DND-41 (cell line): Measurements from ENCODE around the gene RABGAP1.

ENCODE experiments used
- EZH2 ChIP-seq: IDR thresholded peaks from 3 replicates; pipeline ENCODE4 v1.6.1; 2012; ENCODE audit warnings: borderline replicate concordance, low read depth, mild to moderate bottlenecking, moderate library complexity, low read length, inconsistent platforms; ENCODE audit not compliant: severe bottlenecking
- TF ChIP-seq, protein P1 (sequence below): IDR thresholded peaks from 2 replicates; pipeline ENCODE4 v1.5.1; 2012; ENCODE audit warnings: borderline replicate concordance, low read length, moderate library complexity, mild to moderate bottlenecking; ENCODE audit not compliant: poor library complexity, severe bottlenecking; ENCODE audit errors: extremely low read depth

DNA sequence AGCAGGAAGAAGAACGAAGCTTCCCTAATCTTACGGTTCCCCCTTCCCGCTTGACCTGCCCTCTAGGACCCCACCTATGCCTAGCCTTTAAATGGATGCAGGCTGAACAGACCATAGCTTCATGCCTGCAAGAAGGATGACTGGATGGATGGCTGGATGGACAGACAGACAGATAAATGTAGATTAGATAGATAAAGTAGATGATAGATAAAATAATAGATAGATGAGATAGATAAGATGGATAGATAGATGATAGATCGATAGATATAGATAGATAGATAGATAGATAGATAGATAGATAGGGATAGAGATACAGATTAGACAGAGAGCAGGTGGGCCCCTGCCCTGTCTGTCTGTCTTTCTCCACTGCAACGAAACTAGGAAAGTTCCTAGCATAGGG is 164.7 kb downstream of the RABGAP1 start:
- TF ChIP-seq, protein P1, sequence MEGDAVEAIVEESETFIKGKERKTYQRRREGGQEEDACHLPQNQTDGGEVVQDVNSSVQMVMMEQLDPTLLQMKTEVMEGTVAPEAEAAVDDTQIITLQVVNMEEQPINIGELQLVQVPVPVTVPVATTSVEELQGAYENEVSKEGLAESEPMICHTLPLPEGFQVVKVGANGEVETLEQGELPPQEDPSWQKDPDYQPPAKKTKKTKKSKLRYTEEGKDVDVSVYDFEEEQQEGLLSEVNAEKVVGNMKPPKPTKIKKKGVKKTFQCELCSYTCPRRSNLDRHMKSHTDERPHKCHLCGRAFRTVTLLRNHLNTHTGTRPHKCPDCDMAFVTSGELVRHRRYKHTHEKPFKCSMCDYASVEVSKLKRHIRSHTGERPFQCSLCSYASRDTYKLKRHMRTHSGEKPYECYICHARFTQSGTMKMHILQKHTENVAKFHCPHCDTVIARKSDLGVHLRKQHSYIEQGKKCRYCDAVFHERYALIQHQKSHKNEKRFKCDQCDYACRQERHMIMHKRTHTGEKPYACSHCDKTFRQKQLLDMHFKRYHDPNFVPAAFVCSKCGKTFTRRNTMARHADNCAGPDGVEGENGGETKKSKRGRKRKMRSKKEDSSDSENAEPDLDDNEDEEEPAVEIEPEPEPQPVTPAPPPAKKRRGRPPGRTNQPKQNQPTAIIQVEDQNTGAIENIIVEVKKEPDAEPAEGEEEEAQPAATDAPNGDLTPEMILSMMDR = no peak
- TF ChIP-seq EZH2 = no peak
